ENCODE measurements around the gene MPPED2.

MPPED2 gene

GRCh38 chr11:30360741-30361140 is 225.4 kb downstream of the MPPED2 start:
- TF ChIP-seq CTCF (IDR thresholded peaks at IDR 0.05; ENCODE audit: low read depth, low read length): no peak
- H3K4me3 ChIP-seq (ENCODE audit: low read depth, low read length): no peak overlapping the region

Measured in WI38 (cell line).